C4-2B (cell line): Measurements from ENCODE around the gene FNDC3B.

Experiments
- ZFX ChIP-seq: fragments of 450-650 bp; IDR thresholded peaks from 2 replicates; pipeline ENCODE4 v1.6.1; 2017
- TF ChIP-seq, protein P1 (sequence below): fragments of 450-650 bp; conservative IDR thresholded peaks from 2 replicates; pipeline ENCODE4 v1.5.1; 2017; ENCODE audit warnings: mild to moderate bottlenecking

DNA sequence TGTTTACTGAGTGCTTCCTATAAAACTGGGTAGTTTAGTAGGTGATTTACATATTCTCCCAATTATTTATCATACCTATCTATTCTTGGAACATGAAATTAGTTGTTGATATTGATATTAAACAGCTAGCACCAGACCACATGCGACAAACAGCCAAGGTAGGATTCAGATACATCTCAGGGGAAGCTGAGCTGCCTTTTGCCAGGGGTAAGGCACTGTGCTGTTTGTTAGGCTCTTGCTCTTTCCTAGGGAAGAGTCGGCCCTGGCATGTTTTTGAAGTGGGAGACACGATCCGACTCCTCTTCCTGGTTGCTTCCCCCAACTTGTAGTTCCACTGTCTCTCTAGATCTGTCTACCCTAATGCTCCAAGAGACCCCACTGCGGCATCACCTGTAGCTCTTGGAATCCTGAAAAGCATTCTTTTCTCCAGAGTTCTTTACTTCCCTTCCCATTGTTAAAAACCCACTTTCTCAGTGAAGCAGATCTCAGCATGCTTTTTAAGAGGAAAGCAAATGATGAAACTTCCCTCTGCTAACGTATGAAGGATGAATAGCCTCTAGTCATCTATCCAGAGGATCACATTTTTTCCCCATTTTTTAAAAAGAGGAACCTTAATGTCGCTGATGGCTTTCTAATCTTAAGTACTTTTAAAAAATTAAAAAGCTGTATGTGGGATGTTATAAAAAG, 270.5 kb downstream of the FNDC3B start:
- TF ChIP-seq, protein P1, sequence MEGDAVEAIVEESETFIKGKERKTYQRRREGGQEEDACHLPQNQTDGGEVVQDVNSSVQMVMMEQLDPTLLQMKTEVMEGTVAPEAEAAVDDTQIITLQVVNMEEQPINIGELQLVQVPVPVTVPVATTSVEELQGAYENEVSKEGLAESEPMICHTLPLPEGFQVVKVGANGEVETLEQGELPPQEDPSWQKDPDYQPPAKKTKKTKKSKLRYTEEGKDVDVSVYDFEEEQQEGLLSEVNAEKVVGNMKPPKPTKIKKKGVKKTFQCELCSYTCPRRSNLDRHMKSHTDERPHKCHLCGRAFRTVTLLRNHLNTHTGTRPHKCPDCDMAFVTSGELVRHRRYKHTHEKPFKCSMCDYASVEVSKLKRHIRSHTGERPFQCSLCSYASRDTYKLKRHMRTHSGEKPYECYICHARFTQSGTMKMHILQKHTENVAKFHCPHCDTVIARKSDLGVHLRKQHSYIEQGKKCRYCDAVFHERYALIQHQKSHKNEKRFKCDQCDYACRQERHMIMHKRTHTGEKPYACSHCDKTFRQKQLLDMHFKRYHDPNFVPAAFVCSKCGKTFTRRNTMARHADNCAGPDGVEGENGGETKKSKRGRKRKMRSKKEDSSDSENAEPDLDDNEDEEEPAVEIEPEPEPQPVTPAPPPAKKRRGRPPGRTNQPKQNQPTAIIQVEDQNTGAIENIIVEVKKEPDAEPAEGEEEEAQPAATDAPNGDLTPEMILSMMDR: no peak
- TF ChIP-seq ZFX: no peak
